ELF-1 (cell line): ENCODE results near the gene FAM20C.
"Not testable (repeated sequence)": the region's sequence is repeated elsewhere in the genome, so short reads cannot be mapped to it uniquely, and the experiment has no call there.

Experiments
- DNase-seq: peaks from one replicate; pipeline ENCODE4 v3.0.0-alpha.2; 2016; ENCODE audit warnings: low read depth, low spot score

FAM20C gene

DNA sequence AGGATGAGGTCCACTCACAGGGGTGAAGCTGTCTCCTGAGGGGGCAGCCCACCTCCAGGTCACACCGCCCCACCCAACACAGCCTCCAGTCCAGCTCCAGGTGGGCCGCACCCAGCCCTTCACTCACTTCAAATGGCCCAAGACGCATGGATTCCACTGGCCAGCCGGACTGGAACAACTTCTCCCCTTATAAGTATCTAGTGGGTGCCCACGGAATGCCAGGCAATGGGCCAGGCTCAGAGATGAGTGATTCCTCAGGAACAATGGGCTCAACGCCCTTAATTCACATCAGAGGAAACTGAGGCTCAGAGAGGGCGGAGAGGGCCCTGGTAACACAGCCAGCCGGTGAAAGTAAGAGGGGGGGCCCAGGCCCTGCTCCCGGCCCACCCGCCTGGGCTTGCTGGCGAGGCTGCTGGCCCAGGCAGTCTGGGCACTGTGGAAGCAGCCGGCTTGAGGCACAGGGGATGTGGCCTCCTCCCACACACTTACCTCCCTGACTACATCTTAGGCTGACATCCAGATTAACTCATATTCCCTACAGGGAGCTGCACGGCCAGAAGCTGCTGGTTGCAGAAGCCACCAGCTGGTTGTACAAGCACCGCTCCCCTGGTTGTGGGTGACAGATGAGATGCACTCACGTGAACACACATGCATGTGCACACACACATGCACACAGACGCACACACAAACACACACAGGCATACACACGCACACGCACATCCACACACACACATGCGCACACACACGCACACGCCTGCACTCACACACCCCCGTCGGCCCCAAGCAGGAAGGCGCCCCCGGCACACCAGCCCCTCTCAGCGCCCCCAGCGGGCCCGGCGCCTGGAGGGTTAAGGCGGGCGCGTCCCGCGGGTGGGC is 1.0 kb upstream of the FAM20C start:
- DNase-seq = peak; percentile 26

DNA sequence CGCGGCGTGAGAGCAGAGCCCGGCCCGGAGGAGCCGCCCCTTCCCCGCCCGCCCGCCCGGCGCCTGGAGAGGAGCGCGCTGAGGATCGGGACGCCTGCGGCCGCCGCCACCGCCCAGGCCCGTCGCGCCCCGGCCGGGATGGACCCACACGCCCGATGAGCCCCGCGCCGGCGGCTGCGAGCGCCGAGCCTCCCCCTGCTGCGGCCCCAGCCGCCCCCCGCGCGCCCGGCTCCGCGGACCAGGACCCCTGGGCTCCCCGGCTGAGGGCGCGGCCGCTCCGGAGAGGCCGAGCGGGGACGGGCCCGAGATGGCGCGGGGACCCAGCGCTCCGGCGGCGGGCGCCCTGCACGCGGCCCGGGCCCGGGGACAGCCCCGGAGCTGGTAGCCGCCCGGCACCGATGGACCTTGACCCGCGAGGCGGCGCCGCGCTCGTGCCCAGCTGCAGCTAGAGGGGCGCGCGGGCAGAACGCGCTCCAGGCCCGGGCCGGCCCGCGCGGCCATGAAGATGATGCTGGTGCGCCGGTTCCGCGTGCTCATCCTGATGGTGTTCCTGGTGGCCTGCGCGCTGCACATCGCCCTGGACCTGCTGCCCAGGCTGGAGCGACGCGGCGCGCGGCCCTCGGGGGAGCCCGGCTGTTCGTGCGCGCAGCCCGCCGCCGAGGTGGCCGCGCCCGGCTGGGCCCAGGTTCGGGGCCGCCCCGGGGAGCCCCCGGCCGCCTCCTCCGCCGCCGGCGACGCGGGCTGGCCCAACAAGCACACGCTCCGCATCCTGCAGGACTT is 520 bp downstream of the FAM20C start:
- no peak for DNase-seq

- peak; percentile 47 for DNase-seq
These were observed 1.3 kb downstream of the FAM20C start for GRCh38 chr7:193481-194251.

DNA sequence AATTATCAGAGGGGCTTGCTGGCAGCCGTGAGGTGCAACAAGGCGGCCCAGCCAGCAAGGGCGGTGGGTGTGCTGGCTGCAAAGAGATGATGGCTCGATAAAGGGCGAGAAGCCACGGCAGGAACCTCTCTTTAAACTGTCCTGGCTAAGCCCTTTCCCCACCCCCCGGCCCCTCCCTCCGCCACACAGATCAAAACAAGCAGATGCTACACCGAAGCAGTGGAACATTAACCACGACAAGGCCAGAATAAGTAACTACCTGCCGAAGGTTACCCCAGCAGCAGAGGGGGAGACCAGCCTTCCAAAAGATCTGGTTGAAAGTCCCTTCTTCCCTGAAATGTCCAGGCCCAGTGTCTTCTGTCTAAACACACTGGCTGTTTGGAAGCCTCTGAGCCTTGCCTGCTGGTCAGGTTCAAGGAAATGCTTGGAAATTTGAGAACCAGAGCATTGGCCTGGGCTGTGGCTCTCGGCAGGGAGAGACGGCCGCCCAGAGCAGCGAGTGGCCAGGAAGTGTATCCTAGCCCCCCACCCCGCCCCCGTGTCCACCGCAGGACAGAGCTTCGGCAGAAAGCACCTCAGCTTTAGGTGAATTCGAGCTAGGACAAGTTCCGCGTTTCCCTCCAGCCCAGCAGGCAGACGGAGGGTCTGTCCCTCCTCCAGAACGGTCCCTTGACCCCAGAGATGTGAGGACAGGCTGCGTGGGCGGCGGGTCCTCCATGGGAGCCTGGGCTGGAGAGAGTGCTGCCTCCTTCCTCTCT is 2.1 kb downstream of the FAM20C start:
- DNase-seq = no peak

DNA sequence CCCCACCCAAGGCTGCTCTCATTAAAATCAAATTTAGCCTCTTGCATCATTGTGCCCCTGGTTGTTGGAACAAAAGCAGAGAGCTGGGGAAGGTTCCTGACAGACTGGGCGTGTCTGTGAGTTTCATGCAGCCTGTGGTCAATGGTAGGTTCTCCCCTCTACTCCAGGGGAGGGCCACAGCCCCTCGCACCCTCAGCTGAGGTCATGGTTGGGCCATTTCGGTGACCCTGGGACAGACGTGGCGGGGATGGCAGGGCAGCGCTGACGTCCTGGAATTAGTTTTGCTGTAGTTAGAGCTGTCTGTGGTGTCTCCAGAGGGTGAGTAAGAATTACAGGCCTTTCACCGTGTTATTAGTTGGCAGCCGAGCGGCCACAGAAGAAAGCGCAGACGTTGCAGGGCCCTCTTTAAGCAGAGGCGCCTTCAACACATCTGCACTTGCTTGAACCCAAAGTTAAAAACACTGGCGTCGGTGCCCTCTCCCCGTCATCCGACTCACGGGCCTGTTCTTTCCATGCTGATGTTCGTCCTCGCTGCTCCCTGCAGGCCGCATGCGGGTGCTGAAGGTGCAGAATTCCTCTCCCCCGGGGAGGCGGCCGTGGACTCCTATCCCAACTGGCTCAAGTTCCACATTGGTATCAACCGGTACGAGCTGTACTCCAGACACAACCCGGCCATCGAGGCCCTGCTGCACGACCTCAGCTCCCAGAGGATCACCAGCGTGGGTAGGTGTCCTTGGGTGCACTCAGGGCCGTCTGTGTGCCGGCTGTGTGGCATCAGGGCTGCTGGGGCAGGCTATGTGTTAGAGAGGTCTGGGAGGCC is 2.8 kb downstream of the FAM20C start:
- DNase-seq = no peak

DNA sequence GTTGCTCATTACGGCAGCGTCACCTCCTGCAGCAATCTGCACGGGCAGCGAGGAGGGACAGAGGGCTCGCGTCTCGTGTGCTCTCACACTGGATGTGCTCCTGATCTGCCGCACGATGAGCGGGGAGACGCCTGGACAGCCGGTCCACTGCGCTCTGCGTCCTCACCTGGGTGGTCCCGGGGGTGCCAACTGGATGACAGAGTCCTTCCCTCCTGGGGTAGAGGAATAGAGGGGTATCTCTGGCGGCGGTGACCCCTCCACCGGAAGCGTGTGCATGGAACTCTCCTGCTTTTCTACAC is 3.4 kb downstream of the FAM20C start:
- DNase-seq = no peak

DNA sequence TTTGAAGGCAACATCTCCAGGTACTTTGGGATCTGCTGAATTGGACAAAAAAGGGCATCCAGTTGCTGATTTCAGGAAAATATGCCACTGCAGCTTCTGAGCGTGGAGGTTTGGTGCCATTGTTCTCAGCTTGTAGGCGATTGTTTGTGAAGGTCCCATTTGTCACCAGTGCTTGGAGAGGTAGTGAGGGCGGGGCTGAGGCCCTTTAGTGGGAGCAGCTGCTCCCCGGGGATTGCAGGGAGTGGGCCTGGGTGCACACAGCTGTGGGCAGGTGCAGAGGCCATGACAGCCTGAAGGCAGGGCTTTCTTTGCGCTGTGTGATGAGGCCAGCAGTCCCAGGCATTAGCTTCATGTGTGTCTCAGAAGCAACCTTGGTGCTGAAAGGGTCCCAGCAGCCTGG is 3.9 kb downstream of the FAM20C start:
- no peak for DNase-seq

- no peak for DNase-seq
These were observed 4.5 kb downstream of the FAM20C start for GRCh38 chr7:196778-197321.

GRCh38 chr7:197413-198335 is 5.3 kb downstream of the FAM20C start:
- no peak for DNase-seq

DNA sequence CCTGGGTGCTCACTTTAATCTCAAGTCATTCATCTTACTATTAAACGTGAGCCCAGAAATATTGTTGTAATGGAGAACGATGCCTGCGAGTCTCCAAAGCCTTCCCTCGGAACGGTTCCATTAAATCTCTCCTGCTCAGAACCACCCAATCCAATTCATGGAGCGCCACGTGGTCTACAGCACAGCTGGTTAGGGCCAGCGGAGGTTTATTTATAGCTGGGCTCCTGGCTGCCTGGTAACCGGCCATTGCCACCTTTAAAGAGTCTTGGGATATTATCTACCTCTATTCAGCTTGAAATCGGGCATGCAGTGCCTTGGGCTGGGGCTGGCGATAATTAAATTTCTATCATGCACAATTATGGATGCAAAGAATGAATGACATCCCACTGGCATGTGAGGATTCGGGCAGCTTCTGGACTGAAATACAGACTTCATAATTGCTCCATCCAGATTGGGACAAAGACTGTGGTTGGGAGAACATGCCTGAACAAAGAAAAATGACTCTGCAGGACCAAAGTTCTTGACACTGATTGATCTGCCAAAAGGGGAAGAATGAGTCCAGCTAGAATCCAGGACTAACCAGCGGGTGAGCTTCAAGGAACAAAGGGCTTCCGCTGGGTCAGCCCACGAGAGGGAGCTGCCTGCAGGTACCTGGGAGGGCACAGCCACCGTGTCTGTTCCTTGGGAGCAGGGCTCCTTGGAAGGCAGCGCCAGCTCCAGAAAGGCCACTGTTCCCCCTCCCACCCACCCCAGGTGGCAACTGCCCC is 7.3 kb downstream of the FAM20C start:
- DNase-seq = no peak

- DNase-seq = no peak
These were observed 7.9 kb downstream of the FAM20C start for GRCh38 chr7:200290-200689.

DNA sequence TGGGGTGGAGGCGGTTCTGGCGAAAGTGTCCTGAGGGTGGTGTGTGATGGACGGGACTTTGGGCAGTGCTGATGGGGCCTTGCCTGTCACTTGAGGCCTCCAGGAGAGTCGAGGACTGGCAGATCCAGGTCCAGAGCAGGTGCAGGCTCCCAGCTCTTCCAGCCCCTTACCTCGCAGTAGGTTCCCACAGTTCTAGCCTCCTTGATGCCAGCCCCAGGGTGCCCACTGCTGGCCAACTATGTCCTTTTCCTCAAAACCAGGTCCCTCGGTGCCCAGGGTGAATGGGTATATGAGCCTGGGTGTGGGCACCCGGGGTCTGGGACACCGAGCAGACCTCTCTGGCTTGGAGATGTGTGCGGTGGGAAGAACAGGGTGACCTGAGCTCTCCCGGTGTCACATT is 8.3 kb downstream of the FAM20C start:
- no peak for DNase-seq

- no peak for DNase-seq
These were observed 12.0 kb downstream of the FAM20C start for GRCh38 chr7:204326-204725.

- DNase-seq = no peak
These were observed 13.0 kb downstream of the FAM20C start for GRCh38 chr7:205115-206010.

- not testable (repeated sequence) for DNase-seq
These were observed 14.0 kb downstream of the FAM20C start for GRCh38 chr7:206351-206750.

- no peak for DNase-seq
These were observed 15.2 kb downstream of the FAM20C start for GRCh38 chr7:207418-208129.

- no peak for DNase-seq
These were observed 15.8 kb downstream of the FAM20C start for GRCh38 chr7:208130-208673.
